Activated T-cell treated with anti-CD3 and anti-CD28 coated beads for 1 hour (primary cell): Measurements from ENCODE around the gene SLC37A2.

ENCODE experiments used
- DNase-seq: peaks from one replicate; pipeline ENCODE4 v3.0.0-alpha.2; 2020; ENCODE audit warnings: low read depth

SLC37A2 gene

DNA sequence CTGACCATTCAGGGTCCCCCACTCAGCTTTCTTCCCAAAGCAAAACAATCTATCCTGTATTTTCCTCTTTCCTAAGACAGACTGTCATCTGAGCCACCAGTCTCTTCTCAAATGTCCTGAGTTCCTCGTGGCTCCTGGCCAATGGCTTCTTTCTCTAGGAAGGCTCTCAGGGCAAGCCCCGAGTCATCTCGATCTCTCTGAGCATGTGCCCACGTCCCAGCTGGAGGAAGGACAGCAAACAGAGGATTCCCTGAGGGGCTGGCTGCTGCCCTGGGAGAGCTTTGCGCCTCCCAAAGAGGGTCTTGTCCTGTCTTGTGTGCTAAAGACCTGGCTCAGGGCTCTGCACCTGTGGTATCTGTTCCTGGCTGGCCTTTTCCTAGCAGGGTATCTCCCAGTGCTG, 8.3 kb downstream of the SLC37A2 start:
- no peak for DNase-seq

GRCh38 chr11:125071846-125072217, 8.7 kb downstream of the SLC37A2 start:
- no peak for DNase-seq

DNA sequence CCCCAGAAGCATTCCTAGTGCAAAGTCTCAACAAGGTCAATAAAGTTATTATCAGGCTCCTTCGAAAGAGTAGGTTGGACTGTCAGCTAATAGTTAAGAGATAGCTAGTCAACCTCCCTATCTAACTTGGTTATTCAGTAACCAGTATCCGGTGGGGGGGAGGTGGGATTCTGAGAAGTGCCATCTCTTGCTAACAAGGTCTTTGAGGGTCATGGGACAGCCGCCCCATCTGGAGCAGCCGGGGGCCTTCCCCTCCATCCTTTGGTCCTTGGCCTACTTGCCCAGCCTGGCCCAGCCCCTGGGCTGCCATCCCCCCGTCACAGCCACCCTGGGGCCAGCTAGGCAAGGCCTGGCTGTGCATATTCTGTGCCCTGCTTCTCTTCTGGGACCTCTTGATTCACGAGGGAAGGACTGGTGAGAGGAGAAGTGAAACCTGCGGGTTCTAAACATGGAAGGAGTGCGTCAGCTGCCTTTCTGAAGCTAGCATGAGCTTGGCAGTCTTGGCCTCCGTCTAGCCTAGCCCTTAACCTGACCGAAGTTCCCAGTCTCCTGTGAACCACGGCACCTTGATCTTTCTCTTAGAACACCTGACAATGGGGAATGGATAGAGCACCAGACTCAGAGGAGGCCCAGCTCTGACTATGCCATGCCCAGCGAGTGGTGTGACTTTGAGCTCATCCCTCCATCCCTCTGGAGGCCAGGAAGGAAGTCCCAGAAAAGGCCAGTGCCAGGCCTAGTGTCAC, 9.3 kb downstream of the SLC37A2 start:
- no peak for DNase-seq

DNA sequence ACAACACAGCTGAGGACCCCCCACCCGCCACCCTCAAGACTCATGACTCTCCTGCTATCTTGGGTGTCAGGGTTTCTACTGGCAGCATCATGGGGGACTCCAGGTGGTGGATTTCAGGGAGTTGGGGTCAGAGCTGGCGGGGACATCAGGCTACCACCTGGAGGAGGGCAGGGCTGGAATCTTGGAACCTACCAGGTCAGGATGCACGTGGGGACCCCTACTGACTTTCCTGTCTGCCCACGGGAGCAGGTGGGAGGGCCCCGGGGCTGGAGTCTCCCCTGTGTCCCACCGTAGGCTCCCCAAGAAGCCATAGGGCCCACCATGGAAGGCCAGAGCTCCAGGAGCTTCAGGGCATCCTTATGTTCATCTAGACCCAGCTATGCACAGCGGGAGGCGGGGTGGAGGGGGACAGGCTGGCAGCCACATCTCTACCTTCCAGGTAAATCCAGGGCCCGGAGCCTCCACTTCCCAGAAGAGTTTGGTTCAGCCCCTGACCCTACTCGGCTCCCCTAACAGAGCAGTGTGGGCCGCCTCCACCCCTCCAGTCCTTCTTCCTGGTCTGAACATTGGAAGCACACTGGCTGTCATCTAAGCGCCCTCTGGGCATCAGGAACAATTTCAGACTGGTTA, 10.0 kb downstream of the SLC37A2 start:
- DNase-seq, result no peak

DNA sequence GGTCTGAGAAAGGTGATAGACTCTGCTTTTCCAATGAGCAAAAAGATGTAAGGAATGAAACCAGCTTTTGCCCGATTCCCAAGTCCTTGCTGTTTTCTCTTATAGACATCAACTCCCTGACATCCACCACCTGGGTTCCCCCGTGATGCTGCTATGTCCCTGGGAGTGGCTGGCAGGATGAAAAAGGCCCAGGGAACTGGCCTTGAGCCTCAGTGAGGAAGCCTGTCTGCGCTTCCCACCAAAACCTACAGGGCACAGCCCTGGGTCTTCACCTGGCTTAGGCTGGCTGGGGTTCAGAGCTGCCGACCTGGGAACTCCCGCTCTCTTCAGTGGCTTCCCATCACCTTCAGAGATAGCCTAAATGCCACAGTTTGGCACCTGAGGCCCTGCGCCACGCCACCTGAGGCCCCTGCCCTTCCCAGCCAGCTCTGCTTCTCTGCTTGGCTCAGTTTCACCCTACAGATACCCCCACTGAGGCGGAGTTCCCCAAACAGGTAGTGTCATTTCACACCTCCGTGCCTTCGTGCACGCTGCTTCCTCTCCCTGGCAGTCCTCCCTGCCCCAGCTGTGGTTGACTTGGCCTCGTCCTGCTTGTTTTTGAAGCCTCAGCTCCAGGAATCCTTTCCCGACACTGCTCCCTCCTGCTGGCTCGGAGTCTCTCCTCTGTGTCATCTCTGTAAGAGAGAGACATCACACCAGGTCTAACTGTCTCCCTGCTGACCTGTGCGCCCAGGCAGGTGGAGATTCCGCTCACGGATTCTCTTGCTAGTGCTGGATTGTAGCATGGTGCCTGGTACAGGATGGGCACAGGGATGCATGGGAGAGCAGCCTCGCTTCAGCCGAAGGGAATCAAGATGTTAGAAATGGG, 10.7 kb downstream of the SLC37A2 start:
- no peak for DNase-seq

- DNase-seq, result no peak
These were observed 11.6 kb downstream of the SLC37A2 start for GRCh38 chr11:125074511-125075241.

DNA sequence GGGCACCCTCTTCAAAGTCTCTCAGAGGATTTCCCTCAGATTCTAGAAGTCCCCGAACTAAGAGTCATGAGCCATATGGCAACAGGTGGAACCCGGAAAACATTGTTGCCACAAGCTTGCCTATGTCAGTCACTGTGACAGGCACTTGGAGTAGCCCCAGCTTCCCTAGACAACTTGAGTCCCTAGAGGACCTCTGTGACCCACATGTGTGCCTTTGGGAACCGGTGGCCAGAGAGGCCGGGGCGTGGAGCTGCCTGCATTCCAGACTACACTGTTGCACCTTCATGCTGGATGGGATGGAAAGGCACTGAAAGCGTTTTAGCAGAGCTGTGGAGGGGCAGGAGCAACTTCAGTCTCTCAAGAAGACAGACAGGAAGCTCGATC, 12.1 kb downstream of the SLC37A2 start:
- no peak for DNase-seq

- DNase-seq, result no peak
These were observed 12.8 kb downstream of the SLC37A2 start for GRCh38 chr11:125075900-125076317.

GRCh38 chr11:125076378-125076945, 13.4 kb downstream of the SLC37A2 start:
- no peak for DNase-seq

DNA sequence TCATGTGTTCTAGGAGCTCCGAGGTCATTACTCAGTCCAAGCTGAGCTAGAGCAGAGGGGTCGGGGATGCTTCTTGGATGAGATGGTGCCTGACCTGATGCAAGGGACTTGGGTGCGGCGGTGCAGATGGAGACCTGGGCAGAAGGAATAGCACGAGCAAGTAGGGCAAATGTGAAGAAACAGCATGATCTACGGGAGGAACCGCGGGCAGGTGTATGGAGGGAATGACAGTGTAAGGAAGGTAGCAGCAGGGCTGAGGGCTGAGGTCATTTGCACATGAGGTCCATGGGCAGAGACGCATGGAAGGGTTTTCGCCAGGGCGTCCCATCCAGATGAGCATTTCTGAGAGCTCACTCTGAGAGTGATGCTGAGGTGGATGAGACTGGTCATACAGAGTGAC, 14.9 kb downstream of the SLC37A2 start:
- DNase-seq, result no peak

GRCh38 chr11:125078516-125079140, 15.5 kb downstream of the SLC37A2 start:
- no peak for DNase-seq

- DNase-seq, result no peak
These were observed 16.2 kb downstream of the SLC37A2 start for GRCh38 chr11:125079151-125079877.

DNA sequence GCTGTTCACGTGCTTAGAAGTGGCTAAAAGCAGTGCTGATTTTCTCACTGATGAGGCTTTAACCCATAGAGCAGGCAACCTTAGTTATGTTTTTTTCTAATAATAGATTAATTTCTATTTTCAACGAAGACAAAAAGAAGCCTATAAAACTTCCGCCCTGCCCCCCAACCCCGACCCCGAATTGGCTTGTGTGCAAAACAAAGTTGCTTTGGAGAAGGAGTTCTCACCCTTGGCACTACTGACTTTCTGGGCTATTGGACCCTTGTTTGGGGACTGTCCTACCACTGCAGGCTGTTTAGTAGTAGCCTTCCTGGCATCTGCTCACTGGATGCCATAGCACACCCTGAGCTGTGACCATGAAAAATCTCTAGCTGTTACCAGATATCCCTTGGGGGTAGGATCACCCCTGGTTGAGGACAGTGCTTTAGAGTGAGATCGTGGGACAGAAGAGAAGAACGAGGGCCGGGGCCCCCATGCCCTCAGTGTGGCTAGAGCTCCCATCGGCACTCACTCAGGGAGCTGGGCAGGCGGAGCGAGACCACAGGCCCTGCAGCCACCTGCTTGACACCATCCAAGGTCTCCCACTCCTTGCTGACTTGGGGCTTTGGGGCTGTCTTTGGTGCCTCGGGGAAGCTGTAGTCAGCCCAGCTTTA, 16.9 kb downstream of the SLC37A2 start:
- no peak for DNase-seq

GRCh38 chr11:125080531-125080911, 17.4 kb downstream of the SLC37A2 start:
- no peak for DNase-seq

GRCh38 chr11:125081098-125081798, 18.1 kb downstream of the SLC37A2 start:
- DNase-seq, result no peak

DNA sequence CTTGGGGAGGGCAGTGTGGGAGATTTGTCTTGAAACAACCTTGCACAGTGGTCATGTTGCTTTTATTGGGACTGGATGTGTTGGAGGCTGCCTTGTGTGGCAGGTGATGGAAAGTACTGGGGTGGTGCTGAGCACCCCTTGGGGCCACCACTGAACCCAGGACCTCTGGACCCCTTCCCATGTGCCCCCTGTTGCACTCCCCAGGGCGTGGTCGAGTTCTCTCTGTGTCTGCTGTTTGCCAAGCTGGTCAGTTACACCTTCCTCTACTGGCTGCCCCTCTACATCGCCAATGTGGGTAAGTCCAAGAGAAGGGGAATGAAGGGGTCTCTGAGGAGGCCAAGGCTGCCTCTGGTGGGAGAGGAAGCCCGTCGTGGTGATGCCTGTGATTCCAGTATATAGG, 18.9 kb downstream of the SLC37A2 start:
- DNase-seq, result no peak

GRCh38 chr11:125082611-125083311, 19.7 kb downstream of the SLC37A2 start:
- DNase-seq, result no peak

DNA sequence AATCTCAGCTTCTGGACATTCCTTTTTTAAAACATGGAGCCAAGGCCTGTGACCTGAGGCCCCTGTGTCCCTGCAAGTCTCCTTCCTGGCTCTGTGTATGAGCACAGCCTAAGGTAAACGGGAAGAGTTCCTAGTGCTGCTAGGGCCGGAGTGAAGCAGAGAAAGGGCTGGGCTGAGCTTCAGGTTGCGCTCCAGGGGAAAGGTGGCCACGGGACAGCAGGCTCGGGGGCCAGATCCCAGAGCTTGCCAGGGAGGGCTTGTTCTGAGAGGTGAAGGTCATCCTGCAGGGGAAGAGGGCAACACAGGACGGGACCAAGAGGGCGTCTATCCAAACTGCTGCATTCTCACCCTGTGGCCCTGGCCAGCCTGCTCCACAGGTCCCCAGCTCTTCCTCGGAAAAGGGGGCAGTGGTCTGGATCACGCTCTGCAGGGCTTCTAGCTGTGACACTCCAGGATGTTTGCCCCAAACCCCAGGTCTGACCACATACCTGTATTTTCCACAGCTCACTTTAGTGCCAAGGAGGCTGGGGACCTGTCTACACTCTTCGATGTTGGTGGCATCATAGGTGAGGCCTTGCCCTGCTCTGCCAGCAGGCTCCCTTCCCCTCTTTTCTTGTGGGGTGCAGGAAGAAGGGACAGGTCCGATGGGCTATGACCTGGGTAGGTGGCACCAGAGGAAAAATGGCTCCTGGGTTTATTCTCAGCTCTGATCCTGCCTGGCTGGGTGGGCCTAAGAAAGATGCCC, 20.4 kb downstream of the SLC37A2 start:
- DNase-seq, result no peak
